ELR (cell line): ENCODE results near the gene TBX2.

Source experiments
- DNase-seq: peaks from one replicate; pipeline ENCODE4 v3.0.0-alpha.2; 2015; ENCODE audit warnings: low read depth

TBX2 gene

GRCh38 chr17:61454381-61455323, 55.0 kb downstream of the TBX2 start:
- DNase-seq, result no peak

- DNase-seq, result no peak
Measured at GRCh38 chr17:61455324-61456060, 55.8 kb downstream of the TBX2 start.

GRCh38 chr17:61456061-61456681, 56.5 kb downstream of the TBX2 start:
- DNase-seq, result no peak

- DNase-seq, result no peak
Measured at GRCh38 chr17:61456688-61457225, 57.1 kb downstream of the TBX2 start.

GRCh38 chr17:61457226-61457983, 57.8 kb downstream of the TBX2 start:
- no peak for DNase-seq

GRCh38 chr17:61458000-61458399, 58.4 kb downstream of the TBX2 start:
- no peak for DNase-seq

- DNase-seq, result no peak
Measured at GRCh38 chr17:61458421-61459141, 58.9 kb downstream of the TBX2 start.
